ENCODE data around the gene GET3. TPM values are rescaled to one million over a fixed set of nuclear protein-coding genes. Genes with fewer than 3 reads are reported as not detected.
A peak's percentile ranks its signal among the peaks of the same experiment; 100 is the strongest.
"Not testable (repeated sequence)": the region's sequence is repeated elsewhere in the genome, so short reads cannot be mapped to it uniquely, and the experiment has no call there.

The GET3 gene
- 93.5 and 99.4 TPM in 2 replicates for total RNA-seq (2012; rRNA removed)

DNA sequence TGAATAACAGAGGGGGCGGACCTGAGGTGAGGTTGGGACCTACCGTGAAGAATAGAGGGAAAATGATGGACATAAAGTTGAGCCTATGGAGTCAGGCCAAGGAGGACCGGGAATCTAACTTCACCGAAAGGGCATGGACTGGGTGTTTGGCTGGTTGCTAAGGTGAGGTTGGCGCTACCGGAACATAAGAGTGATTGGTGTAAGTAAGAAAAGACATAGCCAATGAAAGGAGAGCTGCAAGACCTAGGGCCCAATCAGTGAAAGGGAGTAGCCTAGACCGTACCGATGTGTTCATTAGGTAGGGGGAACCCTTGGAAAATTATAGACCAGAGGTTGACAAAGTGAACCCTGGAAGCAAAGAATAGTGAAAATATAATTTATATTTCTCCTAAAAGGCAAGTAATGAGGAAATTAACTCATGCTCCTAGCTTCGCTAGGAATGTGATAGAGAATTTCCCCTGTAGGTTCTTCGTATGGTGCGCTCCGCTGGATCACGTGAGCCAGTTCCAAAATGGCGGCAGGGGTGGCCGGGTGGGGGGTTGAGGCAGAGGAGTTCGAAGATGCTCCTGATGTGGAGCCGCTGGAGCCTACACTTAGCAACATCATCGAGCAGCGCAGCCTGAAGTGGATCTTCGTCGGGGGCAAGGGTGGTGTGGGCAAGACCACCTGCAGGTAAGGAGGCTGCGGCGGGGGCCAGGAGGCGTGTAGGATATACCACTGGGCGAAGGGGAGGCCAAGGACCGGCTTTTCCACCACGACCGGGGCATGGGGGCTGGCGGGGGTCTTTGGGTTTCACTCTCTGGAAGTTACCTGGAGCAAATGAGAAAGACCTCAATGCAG lies at the start of gene GET3:
Gene GET3, plus strand, starts transcription at position 503 of the 840 bp plus-strand sequence. Its CDS starts 9 bp downstream, at position 512.
- no peaks in the 10 kb centered on the region for H3K27me3 ChIP-seq (ENCODE audit: control insufficient read depth, insufficient read depth, low read length)
- H3K4me2 ChIP-seq (ENCODE audit: low read length) = peak within 1 kb of the TSS; percentile 99
- peaks cover 20% of the 10 kb centered on the region for H3K4me1 ChIP-seq (ENCODE audit: control insufficient read depth, insufficient read depth, low read length)
- H3K36me3 ChIP-seq (ENCODE audit: insufficient read depth, low read length) = peaks cover 18% of the 10 kb centered on the region
- no peaks in the 10 kb centered on the region for H3K9me3 ChIP-seq (replicated peaks; ENCODE audit: low read length)
- H3K9ac ChIP-seq (ENCODE audit: low read depth, low read length) = peak within 1 kb of the TSS; percentile 88
- H3K4me3 ChIP-seq (ENCODE audit: low read length) = peak within 1 kb of the TSS; percentile 86

DNA sequence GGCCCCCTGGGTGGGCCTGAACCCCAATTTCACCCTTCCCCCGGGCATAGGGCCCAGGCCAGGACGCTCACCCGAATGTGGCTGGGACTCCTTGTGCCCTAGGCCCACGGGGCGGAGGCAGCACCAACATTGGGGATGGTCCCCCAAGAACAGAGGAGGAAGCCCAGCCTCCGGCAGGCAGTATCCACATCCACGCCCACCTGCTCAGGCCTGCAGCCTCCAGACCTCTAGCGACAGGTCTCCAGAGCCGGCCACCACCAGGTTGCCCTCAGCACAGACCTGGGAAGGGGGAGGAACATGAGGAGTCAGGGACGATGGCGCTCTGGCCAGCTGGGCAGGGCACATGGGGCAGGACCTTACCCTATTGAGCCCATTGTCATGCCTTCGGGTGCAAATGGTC lies 48.3 kb upstream of the GET3 start:
- Histone ChIP-seq H3K9ac (ENCODE audit: low read depth, low read length) (no peak overlapping the region), H3K36me3 (ENCODE audit: insufficient read depth, low read length) (no peaks in the 10 kb centered on the region), H3K4me1 (ENCODE audit: control insufficient read depth, insufficient read depth, low read length) (no peaks in the 10 kb centered on the region), H3K9me3 (replicated peaks; ENCODE audit: low read length) (no peaks in the 10 kb centered on the region), H3K27me3 (ENCODE audit: control insufficient read depth, insufficient read depth, low read length) (no peaks in the 10 kb centered on the region), H3K4me3 (ENCODE audit: low read length) (no peak overlapping the region), H3K4me2 (ENCODE audit: low read length) (no peak overlapping the region)

DNA sequence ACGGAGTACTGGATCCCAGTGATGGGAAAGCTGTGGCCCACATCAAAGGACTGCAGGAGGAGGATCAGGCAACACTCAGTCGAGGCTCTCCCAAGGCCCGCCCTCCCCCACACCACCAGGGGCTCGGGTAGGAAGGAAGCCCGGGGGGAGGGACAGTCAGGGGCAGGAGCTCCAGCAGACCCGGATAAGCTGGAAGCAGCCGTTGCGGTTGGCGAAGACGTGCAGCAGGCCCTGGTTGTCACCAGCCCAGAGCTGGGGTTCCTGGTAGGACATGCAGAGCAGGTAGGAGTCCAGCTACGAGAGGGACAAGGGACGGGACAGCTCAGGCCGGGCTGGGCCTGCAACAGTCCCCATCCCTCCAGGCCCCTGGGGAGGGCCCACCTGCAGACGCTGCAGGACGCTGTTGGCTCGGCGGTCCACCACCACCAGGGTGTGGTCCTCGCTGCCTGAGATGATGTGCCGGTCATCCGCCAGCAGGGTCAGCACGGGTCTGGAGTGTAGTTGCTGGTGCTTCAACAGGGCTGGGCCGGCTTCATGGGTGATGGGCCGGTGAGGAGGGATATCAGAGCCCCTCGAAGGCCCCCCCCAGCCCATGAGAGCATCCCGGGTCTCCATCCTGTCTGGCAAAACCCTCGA lies 47.6 kb upstream of the GET3 start:
- H3K9me3 ChIP-seq (replicated peaks; ENCODE audit: low read length) = no peaks in the 10 kb centered on the region
- H3K4me3 ChIP-seq (ENCODE audit: low read length) = no peak overlapping the region
- no peaks in the 10 kb centered on the region for H3K4me1 ChIP-seq (ENCODE audit: control insufficient read depth, insufficient read depth, low read length)
- H3K9ac ChIP-seq (ENCODE audit: low read depth, low read length) = no peak overlapping the region
- H3K4me2 ChIP-seq (ENCODE audit: low read length) = no peak overlapping the region
- H3K36me3 ChIP-seq (ENCODE audit: insufficient read depth, low read length) = no peaks in the 10 kb centered on the region
- no peaks in the 10 kb centered on the region for H3K27me3 ChIP-seq (ENCODE audit: control insufficient read depth, insufficient read depth, low read length)

DNA sequence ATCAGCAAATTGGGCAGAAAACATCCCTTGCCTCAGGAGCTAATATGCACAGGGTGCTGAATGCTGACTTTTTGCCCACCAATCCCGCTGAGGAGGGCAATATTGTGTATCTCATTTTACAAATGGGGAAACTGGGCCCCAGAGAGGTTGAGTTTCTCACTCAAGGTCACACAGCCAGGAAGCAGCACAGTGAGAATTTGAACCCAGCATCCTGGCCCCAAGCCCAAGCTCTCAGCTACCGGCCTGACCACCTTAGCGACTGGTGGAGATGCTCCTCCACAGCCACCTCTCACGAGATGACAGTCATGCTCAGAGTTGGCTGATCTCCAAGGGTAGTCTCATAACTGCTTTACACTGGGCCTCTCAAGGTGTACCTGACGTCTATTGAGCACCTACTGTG lies 44.3 kb upstream of the GET3 start:
- H3K36me3 ChIP-seq (ENCODE audit: insufficient read depth, low read length) = peaks cover 3% of the 10 kb centered on the region

DNA sequence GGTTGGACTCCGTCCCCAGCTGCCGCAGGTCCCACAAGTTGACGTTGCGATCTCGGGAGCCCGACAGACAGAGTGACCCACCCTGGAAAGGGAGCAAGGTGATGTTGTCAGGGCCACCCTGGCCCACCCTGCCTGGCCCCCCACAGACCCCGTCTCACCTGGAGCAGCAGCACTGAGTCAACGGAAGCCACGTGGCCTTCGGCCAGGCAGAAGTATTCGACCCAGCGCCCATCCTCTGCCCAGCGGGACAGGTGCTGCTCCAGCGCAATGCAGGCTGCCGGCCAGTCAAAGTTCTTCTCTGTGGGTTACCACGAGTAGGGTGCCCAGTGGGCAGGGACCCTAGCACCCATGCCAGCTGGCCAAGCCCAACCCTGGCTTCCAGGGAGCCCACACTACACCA lies 42.7 kb upstream of the GET3 start:
- H3K9ac ChIP-seq (ENCODE audit: low read depth, low read length) = no peak overlapping the region
- H3K36me3 ChIP-seq (ENCODE audit: insufficient read depth, low read length) = peaks cover 15% of the 10 kb centered on the region
- peaks cover 14% of the 10 kb centered on the region for H3K4me1 ChIP-seq (ENCODE audit: control insufficient read depth, insufficient read depth, low read length)
- no peaks in the 10 kb centered on the region for H3K27me3 ChIP-seq (ENCODE audit: control insufficient read depth, insufficient read depth, low read length)
- H3K4me3 ChIP-seq (ENCODE audit: low read length) = no peak overlapping the region
- no peaks in the 10 kb centered on the region for H3K9me3 ChIP-seq (replicated peaks; ENCODE audit: low read length)
- peak overlapping the region; percentile 90 for H3K4me2 ChIP-seq (ENCODE audit: low read length)

More for the DNA sequence above, 44.3 kb upstream of the GET3 start:
- Histone ChIP-seq H3K9me3 (replicated peaks; ENCODE audit: low read length) (no peaks in the 10 kb centered on the region), H3K4me3 (ENCODE audit: low read length) (no peak overlapping the region), H3K4me1 (ENCODE audit: control insufficient read depth, insufficient read depth, low read length) (peaks cover 14% of the 10 kb centered on the region), H3K4me2 (ENCODE audit: low read length) (no peak overlapping the region), H3K9ac (ENCODE audit: low read depth, low read length) (no peak overlapping the region), H3K27me3 (ENCODE audit: control insufficient read depth, insufficient read depth, low read length) (no peaks in the 10 kb centered on the region)

DNA sequence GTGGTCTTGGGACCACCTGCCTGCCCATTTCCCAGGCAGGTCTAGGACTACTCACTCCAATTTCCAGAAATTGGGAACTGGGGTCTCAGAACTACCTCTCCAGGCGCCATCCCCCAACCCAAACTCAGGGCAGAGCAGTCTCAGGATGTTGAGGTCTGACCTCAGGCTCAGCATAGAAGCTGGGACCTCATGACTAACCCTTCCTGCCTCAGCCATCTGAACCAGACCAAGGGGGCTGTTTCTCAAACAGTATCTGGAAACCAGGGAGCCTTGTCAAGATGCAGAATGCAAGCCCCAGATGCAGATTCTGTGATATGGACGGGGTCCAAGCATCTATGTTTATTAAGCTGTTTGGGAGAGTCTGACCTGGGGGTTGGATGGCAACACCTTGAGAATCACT lies 42.2 kb upstream of the GET3 start:
- no peak overlapping the region for H3K9ac ChIP-seq (ENCODE audit: low read depth, low read length)
- H3K4me1 ChIP-seq (ENCODE audit: control insufficient read depth, insufficient read depth, low read length) = peaks cover 14% of the 10 kb centered on the region
- no peaks in the 10 kb centered on the region for H3K9me3 ChIP-seq (replicated peaks; ENCODE audit: low read length)
- H3K4me3 ChIP-seq (ENCODE audit: low read length) = no peak overlapping the region
- peaks cover 19% of the 10 kb centered on the region for H3K36me3 ChIP-seq (ENCODE audit: insufficient read depth, low read length)
- peak overlapping the region; percentile 90 for H3K4me2 ChIP-seq (ENCODE audit: low read length)
- H3K27me3 ChIP-seq (ENCODE audit: control insufficient read depth, insufficient read depth, low read length) = no peaks in the 10 kb centered on the region

DNA sequence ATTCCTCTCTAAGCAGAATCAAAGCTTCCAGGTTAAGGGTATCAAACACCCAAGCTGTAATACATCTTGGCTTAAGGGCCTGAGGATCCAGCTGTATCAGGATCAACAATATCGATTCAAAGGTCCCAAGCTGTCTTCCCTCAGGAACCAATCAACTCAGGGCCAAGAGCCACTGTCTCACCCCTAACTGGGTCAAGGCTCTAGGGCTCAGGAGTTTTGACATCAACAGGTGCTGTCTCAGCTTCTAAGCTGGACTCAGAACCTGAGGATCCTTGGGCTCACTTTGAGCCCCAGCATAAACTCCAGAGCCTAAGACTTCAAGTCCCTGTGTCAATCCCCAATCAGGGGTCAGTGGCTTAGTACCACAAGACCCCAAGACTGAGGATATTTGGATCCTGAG lies 41.8 kb upstream of the GET3 start:
- Histone ChIP-seq H3K4me3 (ENCODE audit: low read length) (peak overlapping the region; percentile 86), H3K27me3 (ENCODE audit: control insufficient read depth, insufficient read depth, low read length) (no peaks in the 10 kb centered on the region), H3K4me1 (ENCODE audit: control insufficient read depth, insufficient read depth, low read length) (peaks cover 14% of the 10 kb centered on the region), H3K4me2 (ENCODE audit: low read length) (peak overlapping the region; percentile 90), H3K36me3 (ENCODE audit: insufficient read depth, low read length) (peaks cover 22% of the 10 kb centered on the region), H3K9ac (ENCODE audit: low read depth, low read length) (peak overlapping the region; percentile 46), H3K9me3 (replicated peaks; ENCODE audit: low read length) (no peaks in the 10 kb centered on the region)

DNA sequence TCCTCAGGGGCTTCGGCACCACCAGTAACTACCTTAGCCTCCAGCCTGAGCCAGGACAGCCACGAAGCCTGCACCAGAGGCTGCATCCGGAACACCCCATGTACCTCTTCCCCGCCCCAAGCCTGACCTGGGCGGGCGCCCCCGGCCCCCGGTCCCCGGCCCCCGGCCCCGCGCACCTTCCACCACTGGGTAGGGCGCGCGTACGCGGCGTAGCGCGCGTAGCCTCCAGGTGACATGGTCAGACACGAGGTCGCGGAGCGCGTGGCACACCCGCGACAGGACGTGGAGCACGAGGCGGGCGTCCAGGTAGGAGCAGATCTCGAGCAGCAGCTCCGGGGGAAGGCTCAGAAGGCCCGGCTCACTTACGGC lies 41.3 kb upstream of the GET3 start:
- Histone ChIP-seq H3K4me1 (ENCODE audit: control insufficient read depth, insufficient read depth, low read length) (peaks cover 14% of the 10 kb centered on the region), H3K4me3 (ENCODE audit: low read length) (peak overlapping the region; percentile 86), H3K27me3 (ENCODE audit: control insufficient read depth, insufficient read depth, low read length) (no peaks in the 10 kb centered on the region), H3K9me3 (replicated peaks; ENCODE audit: low read length) (no peaks in the 10 kb centered on the region), H3K9ac (ENCODE audit: low read depth, low read length) (peak overlapping the region; percentile 82), H3K36me3 (ENCODE audit: insufficient read depth, low read length) (peaks cover 27% of the 10 kb centered on the region), H3K4me2 (ENCODE audit: low read length) (peak overlapping the region; percentile 90)

DNA sequence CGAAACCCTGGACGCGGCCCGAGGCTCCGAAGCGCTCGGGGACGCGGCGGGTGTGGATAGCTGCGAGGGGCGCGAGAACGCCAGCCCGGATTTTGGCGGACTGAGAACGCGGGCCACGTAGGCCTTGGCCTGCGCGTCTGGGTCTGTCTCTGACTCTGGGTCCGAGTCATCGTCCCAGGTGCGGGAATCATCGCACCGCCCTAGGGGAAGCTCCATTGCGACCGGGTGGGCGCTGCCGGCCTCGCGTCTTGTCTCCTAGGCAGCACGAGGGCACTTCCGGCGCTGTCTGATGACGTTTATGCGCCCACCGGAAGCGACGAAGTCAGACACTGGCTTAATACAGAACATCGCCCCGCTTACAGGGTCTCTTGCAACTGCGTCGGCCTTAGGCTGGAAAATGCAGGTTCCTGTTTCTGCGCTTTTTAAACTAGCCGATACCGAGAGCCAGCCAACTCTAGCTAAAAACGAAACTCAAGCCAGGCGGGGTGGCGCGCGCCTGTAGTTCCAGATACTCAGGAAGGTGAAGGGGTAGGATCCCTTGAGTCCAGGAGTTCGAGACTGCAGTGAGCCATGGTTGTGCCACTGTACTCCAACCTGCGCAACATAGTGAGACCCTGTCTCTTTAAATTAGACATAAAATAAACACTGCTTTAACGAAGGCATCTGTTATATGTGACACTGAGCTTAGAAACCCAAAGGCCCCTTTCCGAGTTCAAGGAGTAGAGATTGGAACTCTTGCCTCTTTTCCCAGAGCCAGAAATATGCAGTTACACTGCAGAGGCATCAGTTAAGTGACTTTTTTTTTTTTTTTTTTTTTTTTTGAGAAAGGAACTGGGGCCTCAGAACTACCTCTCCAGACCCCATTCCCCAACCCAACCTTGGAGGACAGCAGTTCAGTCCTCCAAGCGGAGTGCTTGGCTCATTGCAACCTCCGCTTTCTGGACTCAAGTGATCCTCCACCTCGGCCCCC lies 40.6 kb upstream of the GET3 start, which contains the start of gene FBXW9:
Gene FBXW9, minus strand, starts transcription at position 266 of the 970 bp plus-strand sequence. Its CDS starts 50 bp downstream, at position 216.
- peak within 1 kb of the TSS; percentile 90 for H3K4me2 ChIP-seq (ENCODE audit: low read length)

DNA sequence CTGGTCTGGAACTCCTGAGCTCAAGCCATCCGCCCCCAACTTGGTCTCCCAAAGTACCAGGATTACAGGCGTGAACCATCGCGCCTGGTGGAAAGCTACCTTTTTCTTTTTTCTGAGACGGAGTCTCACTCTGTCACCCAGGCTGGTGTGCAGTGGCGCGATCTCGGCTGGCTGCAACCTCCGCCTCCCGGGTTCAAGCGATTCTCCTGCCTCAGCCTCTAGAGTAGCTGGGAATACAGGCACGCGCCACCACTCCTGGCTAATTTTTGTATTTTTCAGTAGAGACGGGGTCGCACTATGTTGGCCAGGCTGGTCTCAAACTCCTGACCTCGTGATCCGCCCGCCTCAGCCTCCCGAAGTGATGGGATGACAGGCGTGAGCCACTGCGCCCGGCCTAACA lies 39.9 kb upstream of the GET3 start:
- peak overlapping the region; percentile 86 for H3K4me3 ChIP-seq (ENCODE audit: low read length)
- H3K4me2 ChIP-seq (ENCODE audit: low read length) = peak overlapping the region; percentile 90
- peaks cover 39% of the 10 kb centered on the region for H3K36me3 ChIP-seq (ENCODE audit: insufficient read depth, low read length)
- peaks cover 14% of the 10 kb centered on the region for H3K4me1 ChIP-seq (ENCODE audit: control insufficient read depth, insufficient read depth, low read length)
- H3K9me3 ChIP-seq (replicated peaks; ENCODE audit: low read length); H3K27me3 ChIP-seq (ENCODE audit: control insufficient read depth, insufficient read depth, low read length); H3K9ac ChIP-seq (ENCODE audit: low read depth, low read length): not testable (repeated sequence)

More for the DNA sequence above, 40.6 kb upstream of the GET3 start, which contains the start of gene FBXW9:
- Histone ChIP-seq H3K36me3 (ENCODE audit: insufficient read depth, low read length) (peaks cover 33% of the 10 kb centered on the region), H3K27me3 (ENCODE audit: control insufficient read depth, insufficient read depth, low read length) (no peaks in the 10 kb centered on the region), H3K9me3 (replicated peaks; ENCODE audit: low read length) (no peaks in the 10 kb centered on the region), H3K4me3 (ENCODE audit: low read length) (peak within 1 kb of the TSS; percentile 86), H3K4me1 (ENCODE audit: control insufficient read depth, insufficient read depth, low read length) (peaks cover 14% of the 10 kb centered on the region), H3K9ac (ENCODE audit: low read depth, low read length) (peak within 1 kb of the TSS; percentile 82)

DNA sequence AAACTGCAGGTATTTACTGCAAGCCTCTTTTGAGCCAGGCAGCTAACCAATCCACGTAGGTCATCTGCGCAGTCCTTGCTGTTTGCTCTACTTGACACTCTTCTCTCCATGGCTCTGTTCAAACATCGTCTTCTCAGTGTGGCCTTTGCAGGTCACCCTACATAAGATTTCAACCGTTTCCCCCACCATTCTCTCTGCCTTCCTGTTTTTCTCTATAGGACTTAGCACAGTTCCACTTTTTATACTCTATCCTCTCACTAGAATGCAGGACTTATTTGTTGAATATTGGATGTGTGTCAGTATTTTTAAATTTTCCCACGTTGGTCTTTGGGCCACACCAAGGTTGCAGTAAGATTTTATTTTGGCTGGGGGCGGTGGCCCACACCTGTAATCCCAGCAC lies 39.2 kb upstream of the GET3 start:
- H3K36me3 ChIP-seq (ENCODE audit: insufficient read depth, low read length) = peaks cover 45% of the 10 kb centered on the region
- no peaks in the 10 kb centered on the region for H3K9me3 ChIP-seq (replicated peaks; ENCODE audit: low read length)
- H3K9ac ChIP-seq (ENCODE audit: low read depth, low read length) = no peak overlapping the region
- no peak overlapping the region for H3K4me3 ChIP-seq (ENCODE audit: low read length)
- H3K4me1 ChIP-seq (ENCODE audit: control insufficient read depth, insufficient read depth, low read length) = peaks cover 14% of the 10 kb centered on the region
- H3K4me2 ChIP-seq (ENCODE audit: low read length) = no peak overlapping the region
- no peaks in the 10 kb centered on the region for H3K27me3 ChIP-seq (ENCODE audit: control insufficient read depth, insufficient read depth, low read length)

All from skeletal muscle satellite cell (primary cell).